H1 (cell line): ENCODE results near the gene SUDS3. TPM values are rescaled to one million over a fixed set of nuclear protein-coding genes. Genes with fewer than 3 reads are reported as not detected.

Source experiments
- CHD2 ChIP-seq: IDR thresholded peaks from 2 replicates; pipeline ENCODE4 v1.6.1; 2012; ENCODE audit warnings: low read length, improper control_type of control experiment
- CHD7 ChIP-seq: fragments of 300-600 bp; sonication (generic); IDR thresholded peaks from 2 replicates; pipeline ENCODE4 v1.7.1; 2012; ENCODE audit warnings: low read length, moderate library complexity, mild to moderate bottlenecking, inconsistent platforms; ENCODE audit not compliant: insufficient replicate concordance
- CREB1 ChIP-seq: IDR thresholded peaks from 2 replicates; pipeline ENCODE4 v1.6.1; 2012; ENCODE audit warnings: inconsistent platforms
- EGR1 ChIP-seq: IDR thresholded peaks from 2 replicates; pipeline ENCODE4 v1.6.1; 2011; ENCODE audit warnings: low read depth, low read length, borderline replicate concordance
- HDAC6 ChIP-seq: IDR thresholded peaks from one replicate; pipeline ENCODE4 v1.7.1; 2012; ENCODE audit warnings: low read depth, mild to moderate bottlenecking, inconsistent platforms, low read length, moderate library complexity
- SAP30 ChIP-seq: fragments of 300-600 bp; sonication (generic); IDR thresholded peaks from 2 replicates; pipeline ENCODE4 v1.7.1; 2012; ENCODE audit warnings: low read length, moderate library complexity, mild to moderate bottlenecking, inconsistent platforms; ENCODE audit not compliant: insufficient read depth, insufficient replicate concordance
- SRF ChIP-seq: IDR thresholded peaks from 2 replicates; pipeline ENCODE4 v1.6.1; 2011; ENCODE audit warnings: mild to moderate bottlenecking, low read depth, low read length, moderate library complexity
- TBP ChIP-seq: IDR thresholded peaks from 2 replicates; pipeline ENCODE4 v1.6.1; 2011; ENCODE audit warnings: low read depth, low read length, improper control_type of control experiment
- polyA plus RNA-seq, 7 experiments: library from polyadenylated mRNA; depleted of rRNA in 3 of 7; stranded (reverse) in 5 of 7; unstranded in 2 of 7; fragments of >200 nt in 5 of 7; fragments of 200-250 nt in 2 of 7; gene quantifications; 1 replicate in 5 of 7; 2 replicates in 1 of 7; 4 replicates in 1 of 7; pipeline versions ENCODE4 v1.2.1 to v1.2.3, GENCODE V29; 2011 to 2013; ENCODE audit warnings: missing spikeins in 2 of 7, mixed read lengths in 2 of 7
- total RNA-seq: library from RNA; stranded (reverse); fragmentation: NEBNext Ultra II Directional; extraction: Animal tissue kit (Norgen Biotek cat#: 25700); gene quantifications from 2 replicates; pipeline ENCODE4 v1.2.1, GENCODE V29; 2021
- TF ChIP-seq, protein P1 (sequence below): IDR thresholded peaks from 2 replicates; pipeline ENCODE4 v1.6.1; 2011; ENCODE audit warnings: low read depth, mild to moderate bottlenecking, low read length; ENCODE audit not compliant: insufficient read depth

The SUDS3 gene
- total and polyA plus RNA-seq, 2 of the 8 experiments (the other 6 are each of a cell fraction or from before 2014, with no cell fraction given), result 30.0 to 58.7 TPM

DNA sequence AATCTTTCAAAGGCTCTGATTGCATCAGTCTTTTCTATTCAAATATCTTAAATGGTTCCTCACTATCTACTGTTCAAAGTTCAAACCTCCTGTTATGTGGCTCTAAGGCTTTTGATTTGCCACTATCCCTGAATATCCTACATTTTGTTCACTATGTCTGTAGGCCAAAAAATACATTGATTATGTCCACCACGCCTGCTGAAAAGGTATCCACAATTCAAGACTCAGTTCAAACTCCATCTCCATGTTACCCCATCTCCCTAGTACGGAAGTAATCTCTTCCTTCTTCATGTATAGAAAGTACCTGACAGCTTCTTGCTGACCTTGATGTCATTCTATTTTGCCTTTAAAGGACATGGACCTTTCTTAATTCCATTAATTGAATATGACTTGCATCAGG lies 28.4 kb upstream of the SUDS3 start (continued):
- TF ChIP-seq CHD7, result no peak
- no peak for TF ChIP-seq SRF
- TF ChIP-seq, protein P1, sequence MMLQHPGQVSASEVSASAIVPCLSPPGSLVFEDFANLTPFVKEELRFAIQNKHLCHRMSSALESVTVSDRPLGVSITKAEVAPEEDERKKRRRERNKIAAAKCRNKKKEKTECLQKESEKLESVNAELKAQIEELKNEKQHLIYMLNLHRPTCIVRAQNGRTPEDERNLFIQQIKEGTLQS, result no peak
- no peak for TF ChIP-seq EGR1
- no peak for TF ChIP-seq CHD2
- no peak for TF ChIP-seq TBP
- TF ChIP-seq CREB1, result no peak
- no peak for TF ChIP-seq HDAC6
- no peak for TF ChIP-seq SAP30
